ENCODE measurements around the gene RASA2. TPM values are rescaled to one million over a fixed set of nuclear protein-coding genes. Genes with fewer than 3 reads are reported as not detected.

Gene RASA2
- total RNA-seq, 1 donor from 2014 or later, result 7.7 TPM

GRCh38 chr3:141646760-141647561, 160.1 kb downstream of the RASA2 start:
- no peak for DNase-seq (ENCODE audit: low spot score in 2 of 2)
- Histone ChIP-seq H3K9me3 (no peaks in the 10 kb centered on the region), H3K27ac (no peak overlapping the region), H3K27me3 (no peaks in the 10 kb centered on the region), H3K36me3 (no peaks in the 10 kb centered on the region), H3K4me1 (no peaks in the 10 kb centered on the region), H3K4me3 (no peak overlapping the region)
- intact Hi-C loops (cut with DNase I), result no loop called here
- no peak for TF ChIP-seq CTCF (IDR thresholded peaks at IDR 0.05)

- no peak overlapping the region for H3K27ac ChIP-seq
- H3K27me3 ChIP-seq, result no peaks in the 10 kb centered on the region
- no peaks in the 10 kb centered on the region for H3K4me1 ChIP-seq
- H3K4me3 ChIP-seq, result no peak overlapping the region
- H3K36me3 ChIP-seq, result no peaks in the 10 kb centered on the region
- no peak for TF ChIP-seq CTCF (IDR thresholded peaks at IDR 0.05)
- no peak for DNase-seq (ENCODE audit: low spot score in 2 of 2)
- H3K9me3 ChIP-seq, result no peaks in the 10 kb centered on the region
- intact Hi-C loops (cut with DNase I), result no loop called here
Observed at GRCh38 chr3:141647562-141647915, 160.7 kb downstream of the RASA2 start.

GRCh38 chr3:141648055-141648910, 161.5 kb downstream of the RASA2 start:
- DNase-seq (ENCODE audit: low spot score in 2 of 2), result no peak
- H3K9me3 ChIP-seq, result no peaks in the 10 kb centered on the region
- H3K27ac ChIP-seq, result no peak overlapping the region
- H3K4me3 ChIP-seq, result no peak overlapping the region
- intact Hi-C loops (cut with DNase I), result no loop called here
- H3K27me3 ChIP-seq, result no peaks in the 10 kb centered on the region
- no peaks in the 10 kb centered on the region for H3K4me1 ChIP-seq
- TF ChIP-seq CTCF (IDR thresholded peaks at IDR 0.05), result no peak
- H3K36me3 ChIP-seq, result no peaks in the 10 kb centered on the region

DNA sequence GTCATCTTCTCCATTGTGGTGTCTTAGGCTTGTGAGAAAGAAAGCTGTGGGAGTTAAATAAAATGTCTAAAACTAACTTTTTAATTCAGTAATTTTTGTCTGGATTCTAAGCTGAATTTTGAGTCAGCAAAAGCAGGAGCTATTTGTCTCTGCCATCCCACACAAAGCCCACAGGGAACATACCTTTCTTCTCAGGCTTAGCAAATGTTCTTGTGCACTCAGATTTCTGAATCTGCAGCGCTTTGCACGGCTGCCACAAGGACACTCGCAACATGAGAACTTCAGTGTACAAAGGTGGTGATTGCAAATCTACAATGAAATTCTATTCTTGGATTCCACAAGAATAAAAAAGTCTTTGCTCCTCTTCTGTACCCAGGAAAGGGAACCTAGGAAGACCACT, 163.0 kb downstream of the RASA2 start:
- no peak for TF ChIP-seq CTCF (IDR thresholded peaks at IDR 0.05)
- intact Hi-C loops (cut with DNase I), result loop anchor here (10.0 kb wide), 1 partner anchor 185 kb away; no protein-coding TSS in a partner anchor
- no peak for DNase-seq (ENCODE audit: low spot score in 2 of 2)
- no peak overlapping the region for H3K4me3 ChIP-seq
- H3K27ac ChIP-seq, result no peak overlapping the region
- no peaks in the 10 kb centered on the region for H3K27me3 ChIP-seq
- no peaks in the 10 kb centered on the region for H3K36me3 ChIP-seq
- H3K4me1 ChIP-seq, result no peaks in the 10 kb centered on the region
- H3K9me3 ChIP-seq, result no peaks in the 10 kb centered on the region

- DNase-seq (ENCODE audit: low spot score in 2 of 2), result no peak
- Histone ChIP-seq H3K4me3 (no peak overlapping the region), H3K27me3 (no peaks in the 10 kb centered on the region), H3K4me1 (no peaks in the 10 kb centered on the region), H3K36me3 (no peaks in the 10 kb centered on the region), H3K9me3 (no peaks in the 10 kb centered on the region), H3K27ac (no peak overlapping the region)
- TF ChIP-seq CTCF (IDR thresholded peaks at IDR 0.05), result no peak
- intact Hi-C loops (cut with DNase I), result loop anchor here (10.0 kb wide), 1 partner anchor 186 kb away; no protein-coding TSS in a partner anchor
Observed at GRCh38 chr3:141650783-141651182, 164.0 kb downstream of the RASA2 start.

All from ascending aorta (tissue), 2 donors.